Central memory CD8-positive, alpha-beta T cell (primary cell): ENCODE data around the gene CXorf38.

Experiments
- ATAC-seq: fragments of 150-1000 bp; cut with Tn5 transposase; replicated peaks from 2 replicates; pipeline ENCODE4 v1.10.0; 2022; ENCODE audit warnings: mild to moderate bottlenecking, moderate FRiP score, moderate number of reproducible peaks; ENCODE audit not compliant: poor library complexity, severe bottlenecking; ENCODE audit errors: extremely low read depth
- DNase-seq, 2 donors: peaks; one replicate each; pipeline ENCODE4 v3.0.0; 2021; ENCODE audit warnings: low spot score in 2 of 2
- H3K27ac Mint-ChIP-seq: one replicate; pipeline ENCODE4 v1.8.0; 2022; ENCODE audit warnings: low read depth, mild to moderate bottlenecking, moderate library complexity, mixed read lengths
- H3K27me3 Mint-ChIP-seq: one replicate; pipeline ENCODE4 v1.8.0; 2022; ENCODE audit warnings: mixed read lengths
- H3K36me3 Mint-ChIP-seq: one replicate; pipeline ENCODE4 v1.8.0; 2022; ENCODE audit warnings: mild to moderate bottlenecking, moderate library complexity, mixed read lengths; ENCODE audit not compliant: insufficient read depth
- H3K4me1 Mint-ChIP-seq: one replicate; pipeline ENCODE4 v1.8.0; 2022; ENCODE audit warnings: mixed read lengths
- H3K4me3 Mint-ChIP-seq: one replicate; pipeline ENCODE4 v1.8.0; 2022; ENCODE audit warnings: mild to moderate bottlenecking, moderate library complexity, mixed read lengths
- H3K9me3 Mint-ChIP-seq: one replicate; pipeline ENCODE4 v1.8.0; 2022; ENCODE audit warnings: mixed read lengths

Gene CXorf38

GRCh38 chrX:40579900-40580536 is 67.3 kb downstream of the CXorf38 start:
- H3K36me3 Mint-ChIP-seq: peaks cover 6% of the 10 kb centered on the region
- peak overlapping the region; percentile 92 for H3K4me3 Mint-ChIP-seq
- H3K4me1 Mint-ChIP-seq: peaks cover 21% of the 10 kb centered on the region
- no peaks in the 10 kb centered on the region for H3K9me3 Mint-ChIP-seq
- no peak for ATAC-seq
- no peaks in the 10 kb centered on the region for H3K27me3 Mint-ChIP-seq
- no peak for DNase-seq
- H3K27ac Mint-ChIP-seq: peak overlapping the region; percentile 86

- H3K4me1 Mint-ChIP-seq: peaks cover 19% of the 10 kb centered on the region
- ATAC-seq: no peak
- H3K4me3 Mint-ChIP-seq: no peak overlapping the region
- DNase-seq: no peak
- H3K36me3 Mint-ChIP-seq: peaks cover 6% of the 10 kb centered on the region
- H3K27me3 Mint-ChIP-seq: no peaks in the 10 kb centered on the region
- no peak overlapping the region for H3K27ac Mint-ChIP-seq
- H3K9me3 Mint-ChIP-seq: no peaks in the 10 kb centered on the region
Measured at GRCh38 chrX:40579141-40579540, 68.2 kb downstream of the CXorf38 start.

DNA sequence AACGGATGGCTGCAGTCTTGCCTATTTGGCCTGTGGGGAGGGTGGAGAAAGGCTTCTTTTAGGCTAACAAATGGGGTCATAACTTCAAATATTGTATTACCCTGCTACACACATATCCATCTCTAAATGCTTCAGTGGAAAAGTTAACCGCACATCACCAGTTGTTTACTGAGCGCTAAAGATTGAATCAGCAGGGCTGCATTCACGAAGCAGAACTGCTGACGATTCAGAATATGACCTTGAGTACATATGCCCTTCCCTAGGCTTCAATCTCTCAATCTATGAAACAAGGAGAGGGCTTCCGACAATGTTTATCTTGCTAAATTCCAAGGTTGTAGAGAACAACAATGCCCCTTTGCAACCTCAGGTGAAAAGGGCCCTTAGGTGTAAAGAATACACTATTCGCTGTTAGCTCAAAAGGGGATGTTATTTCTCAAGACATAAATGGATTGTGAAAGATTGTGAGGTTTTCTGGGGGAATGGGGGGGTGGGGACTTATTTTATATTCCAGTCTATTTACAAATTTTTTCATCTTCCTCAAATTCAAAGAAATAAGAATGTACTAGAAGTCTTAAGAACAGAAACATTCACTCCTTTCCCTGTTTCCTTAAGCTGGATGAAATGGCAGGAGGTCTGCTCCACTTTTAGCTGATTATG is 69.2 kb downstream of the CXorf38 start:
- Mint-ChIP-seq H3K9me3 (no peaks in the 10 kb centered on the region), H3K27me3 (no peaks in the 10 kb centered on the region), H3K4me1 (peaks cover 11% of the 10 kb centered on the region), H3K36me3 (peaks cover 6% of the 10 kb centered on the region), H3K4me3 (no peak overlapping the region), H3K27ac (no peak overlapping the region)
- ATAC-seq (no peak), DNase-seq (no peak)
